HG03442 (cell line): Measurements from ENCODE around the gene PRKCSH.

Source experiments
- ATAC-seq: cut with Tn5 transposase; IDR thresholded peaks from one replicate; pipeline ENCODE4 v1.9.1; 2021; ENCODE audit warnings: mild to moderate bottlenecking, moderate library complexity; ENCODE audit not compliant: unreplicated experiment

PRKCSH gene

GRCh38 chr19:11495885-11496284 is 60.5 kb downstream of the PRKCSH start:
- ATAC-seq: no peak

- ATAC-seq: no peak
Observed at GRCh38 chr19:11496391-11497163, 61.1 kb downstream of the PRKCSH start.

- no peak for ATAC-seq
Observed at GRCh38 chr19:11499220-11499726, 63.8 kb downstream of the PRKCSH start.

- no peak for ATAC-seq
Observed at GRCh38 chr19:11499890-11500420, 64.5 kb downstream of the PRKCSH start.
